Neural cell (in vitro differentiated cells): ENCODE results near the gene BRIX1. TPM values are rescaled to one million over a fixed set of nuclear protein-coding genes. Genes with fewer than 3 reads are reported as not detected.

Experiments used
- H2AFZ ChIP-seq: fragments of 200-600, 300-800 bp; sonication (generic), shearing (Covaris generic); 2 replicates; pipeline ENCODE4 v1.6.0; 2014; ENCODE audit warnings: low read depth, mild to moderate bottlenecking, antibody characterized with exemption, low read length, moderate library complexity
- H3F3A ChIP-seq: fragments of 200-600 bp; shearing (Covaris generic); 2 replicates; pipeline ENCODE4 v1.6.1; 2016; ENCODE audit warnings: mild to moderate bottlenecking, moderate library complexity, mixed read lengths, antibody characterized with exemption, low read length; ENCODE audit not compliant: insufficient read depth, poor library complexity, severe bottlenecking
- H3K27ac ChIP-seq: fragments of 200-600, 300-800 bp; sonication (generic), shearing (Covaris generic); 2 replicates; pipeline ENCODE4 v1.5.1; 2014; ENCODE audit warnings: mild to moderate bottlenecking, low read length, moderate library complexity
- H3K27me3 ChIP-seq: fragments of 300-800, 200-600 bp; sonication (generic), shearing (Covaris generic); 2 replicates; pipeline ENCODE4 v1.6.0; 2014; ENCODE audit warnings: mild to moderate bottlenecking, low read depth, low read length, moderate library complexity; ENCODE audit not compliant: insufficient read depth
- H3K36me3 ChIP-seq: fragments of 300-800, 200-600 bp; sonication (generic), shearing (Covaris generic); 2 replicates; pipeline ENCODE4 v1.5.1; 2014; ENCODE audit warnings: mild to moderate bottlenecking, antibody characterized with exemption, low read length, moderate library complexity; ENCODE audit not compliant: insufficient read depth
- H3K4me2 ChIP-seq: fragments of 300-800, 200-600 bp; sonication (generic), shearing (Covaris generic); 2 replicates; pipeline ENCODE4 v1.6.0; 2014; ENCODE audit warnings: mild to moderate bottlenecking, low read length
- H3K4me3 ChIP-seq: fragments of 300-800, 200-600 bp; sonication (generic), shearing (Covaris generic); 2 replicates; pipeline ENCODE4 v1.5.1; 2014; ENCODE audit warnings: mild to moderate bottlenecking, low read length, moderate library complexity
- H3K79me2 ChIP-seq: fragments of 200-600 bp; shearing (Covaris generic); replicated peaks from 2 replicates; pipeline ENCODE4 v1.6.0; 2014; ENCODE audit warnings: mild to moderate bottlenecking, low read length, moderate library complexity; ENCODE audit not compliant: insufficient read depth
- H3K9ac ChIP-seq: fragments of 300-800, 200-600 bp; sonication (generic), shearing (Covaris generic); 2 replicates; pipeline ENCODE4 v1.6.1; 2016; ENCODE audit warnings: mild to moderate bottlenecking, low read length, mixed read lengths
- H3K9me2 ChIP-seq: fragments of 200-600 bp; shearing (Covaris generic); 2 replicates; pipeline ENCODE4 v1.6.1; 2016; ENCODE audit warnings: mild to moderate bottlenecking, low read length, mixed read lengths; ENCODE audit not compliant: insufficient read depth
- H3K9me3 ChIP-seq: fragments of 200-600, 300-800 bp; sonication (generic), shearing (Covaris generic); 2 replicates; pipeline ENCODE4 v1.6.1; 2016; ENCODE audit warnings: mild to moderate bottlenecking, mixed run types, low read length, moderate library complexity, mixed read lengths
- H4K20me1 ChIP-seq: fragments of 200-600 bp; shearing (Covaris generic); 2 replicates; pipeline ENCODE4 v1.6.1; 2016; ENCODE audit warnings: mild to moderate bottlenecking, mixed run types; ENCODE audit not compliant: insufficient read depth
- CTCF ChIP-seq: fragments of 450-650 bp; IDR thresholded peaks from 2 replicates; pipeline ENCODE4 v1.5.1; 2014; ENCODE audit warnings: antibody characterized with exemption, mild to moderate bottlenecking, moderate library complexity; ENCODE audit not compliant: poor library complexity, severe bottlenecking
- EP300 ChIP-seq: fragments of 450-650 bp; conservative IDR thresholded peaks from 2 replicates; pipeline ENCODE4 v1.6.1; 2014; ENCODE audit warnings: antibody characterized with exemption, mild to moderate bottlenecking, moderate library complexity; ENCODE audit not compliant: poor library complexity, severe bottlenecking
- EZH2 ChIP-seq: fragments of 200-600, 300-800 bp; shearing (Covaris generic), sonication (generic); IDR thresholded peaks from 2 replicates; pipeline ENCODE4 v1.6.1; 2014; ENCODE audit warnings: antibody characterized with exemption, low read length, borderline replicate concordance, mild to moderate bottlenecking; ENCODE audit not compliant: insufficient read depth, poor library complexity, severe bottlenecking
- MXI1 ChIP-seq: fragments of 450-650 bp; conservative IDR thresholded peaks from 2 replicates; pipeline ENCODE4 v1.6.1; 2014; ENCODE audit warnings: antibody characterized with exemption, mild to moderate bottlenecking; ENCODE audit not compliant: poor library complexity, severe bottlenecking
- POLR2AphosphoS5 ChIP-seq: IDR thresholded peaks from 2 replicates; pipeline ENCODE4 v1.6.1; 2012
- RAD21 ChIP-seq: fragments of 450-650 bp; conservative IDR thresholded peaks from 2 replicates; pipeline ENCODE4 v1.6.1; 2014; ENCODE audit warnings: antibody characterized with exemption, mild to moderate bottlenecking, moderate library complexity
- REST ChIP-seq: IDR thresholded peaks from 2 replicates; pipeline ENCODE4 v1.6.1; 2012; ENCODE audit warnings: borderline replicate concordance
- SMC3 ChIP-seq: fragments of 450-650 bp; conservative IDR thresholded peaks from 2 replicates; pipeline ENCODE4 v1.6.1; 2014; ENCODE audit warnings: antibody characterized with exemption, mild to moderate bottlenecking, moderate library complexity; ENCODE audit not compliant: poor library complexity
- TAF1 ChIP-seq: IDR thresholded peaks from 2 replicates; pipeline ENCODE4 v1.6.1; 2012; ENCODE audit warnings: low read depth
- polyA plus RNA-seq: library from polyadenylated mRNA; depleted of rRNA; stranded (reverse); fragments of >200 nt; gene quantifications from 2 replicates; pipeline ENCODE4 v1.2.3, GENCODE V29; 2014

Gene BRIX1
- polyA plus RNA-seq, 1 donor from 2014 or later, result 24.9 TPM

GRCh38 chr5:34928267-34928666 is 12.8 kb downstream of the BRIX1 start:
- H3K9me3 ChIP-seq, result no peaks in the 10 kb centered on the region
- H3K9me2 ChIP-seq, result no peaks in the 10 kb centered on the region
- H3F3A ChIP-seq, result peaks cover 5% of the 10 kb centered on the region
- no peak overlapping the region for H3K27ac ChIP-seq
- H3K79me2 ChIP-seq, result peaks cover 29% of the 10 kb centered on the region
- H4K20me1 ChIP-seq, result no peaks in the 10 kb centered on the region
- no peaks in the 10 kb centered on the region for H3K27me3 ChIP-seq
- no peak for TF ChIP-seq TAF1
- no peak for TF ChIP-seq SMC3
- no peak for TF ChIP-seq EZH2
- no peak for TF ChIP-seq REST
- TF ChIP-seq POLR2AphosphoS5, result no peak
- no peak for TF ChIP-seq CTCF
- no peak for TF ChIP-seq MXI1
- no peak for TF ChIP-seq RAD21
- TF ChIP-seq EP300, result no peak
- peak overlapping the region; percentile 72 for H3K4me3 ChIP-seq
- H3K9ac ChIP-seq, result no peak overlapping the region
- no peaks in the 10 kb centered on the region for H3K36me3 ChIP-seq
- H2AFZ ChIP-seq, result no peak overlapping the region
- peak overlapping the region; percentile 73 for H3K4me2 ChIP-seq

- TF ChIP-seq MXI1 (peak; percentile 55), SMC3 (no peak), POLR2AphosphoS5 (peak; percentile 59), EZH2 (no peak), RAD21 (peak; percentile 9), TAF1 (peak; percentile 30)
- Histone ChIP-seq H3K4me3 (peak within 1 kb of the TSS; percentile 90), H3K9me3 (no peaks in the 10 kb centered on the region), H3K27me3 (no peaks in the 10 kb centered on the region), H3K9ac (peak within 1 kb of the TSS; percentile 70), H3K9me2 (no peaks in the 10 kb centered on the region), H3F3A (peaks cover 5% of the 10 kb centered on the region), H4K20me1 (no peaks in the 10 kb centered on the region), H3K27ac (peak within 1 kb of the TSS; percentile 71), H2AFZ (peak within 1 kb of the TSS; percentile 81), H3K4me2 (peak within 1 kb of the TSS; percentile 73), H3K36me3 (no peaks in the 10 kb centered on the region), H3K79me2 (peaks cover 29% of the 10 kb centered on the region)
These were observed 13.7 kb downstream of the BRIX1 start, which contains the start of gene DNAJC21 for GRCh38 chr5:34929134-34929719. Gene DNAJC21, plus strand, starts transcription at chr5:34929559. Its CDS starts 261 bp downstream, at chr5:34929820.
